ENCODE measurements around the gene COPB2. TPM values are rescaled to one million over a fixed set of nuclear protein-coding genes. Genes with fewer than 3 reads are reported as not detected.

COPB2 gene
- total RNA-seq, 1 experiment from 2014 or later: 95.8 TPM

DNA sequence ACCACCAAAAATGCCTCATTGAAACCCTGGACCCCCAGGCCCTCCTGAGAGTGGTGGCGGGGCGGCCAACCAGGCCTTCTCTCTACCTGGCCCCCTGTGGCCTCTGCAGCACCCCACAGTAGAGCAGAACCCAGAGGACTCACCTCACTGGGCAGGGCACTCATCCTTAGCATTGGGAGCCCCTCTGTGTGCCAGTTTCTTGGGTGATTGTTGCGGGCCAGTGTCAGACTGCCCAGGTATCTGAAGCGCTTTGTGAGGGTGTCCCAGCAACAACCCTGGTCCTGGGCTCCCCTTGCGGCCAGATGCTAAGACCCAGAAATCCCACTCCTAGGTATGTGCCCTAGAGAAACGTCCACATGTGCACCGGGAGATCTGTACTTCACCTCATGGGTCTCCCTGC, 66.3 kb downstream of the COPB2 start:
- no peak overlapping the region for H3K4me2 ChIP-seq (ENCODE audit: low read length)
- no peaks in the 10 kb centered on the region for H4K20me1 ChIP-seq (ENCODE audit: low read length)
- H3K27ac ChIP-seq (ENCODE audit: low read length): no peak overlapping the region
- CTCF ChIA-PET: no interaction called here
- TF ChIP-seq EZH2phosphoT487 (IDR thresholded peaks at IDR 0.05; ENCODE audit: borderline replicate concordance, low read length): no peak
- TF ChIP-seq EZH2 (IDR thresholded peaks at IDR 0.05; ENCODE audit: low read length, unreplicated experiment): no peak
- TF ChIP-seq CTCF (conservative IDR thresholded peaks at IDR 0.05; ENCODE audit: low read depth, low read length): no peak
- H3K9me3 ChIP-seq (ENCODE audit: low read length): no peaks in the 10 kb centered on the region
- ATAC-seq (no peak), DNase-seq (no peak)
- POLR2A ChIA-PET (ENCODE audit: unreplicated experiment): no interaction called here
- no peak overlapping the region for H3K4me3 ChIP-seq (ENCODE audit: low read length)
- H2AFZ ChIP-seq (ENCODE audit: low read length): no peak overlapping the region
- no peak overlapping the region for H3K9ac ChIP-seq (ENCODE audit: low read length)
- no peaks in the 10 kb centered on the region for H3F3A ChIP-seq (ENCODE audit: low read length, unreplicated experiment)
- H3K79me2 ChIP-seq (ENCODE audit: low read length): no peaks in the 10 kb centered on the region
- intact Hi-C loops (cut with micrococcal nuclease): loop anchor here (10.0 kb wide), 1 partner anchor 78 kb away; no protein-coding TSS in a partner anchor
- H3K9me2 ChIP-seq (replicated peaks; ENCODE audit: low read length): no peaks in the 10 kb centered on the region
- H3K36me3 ChIP-seq (ENCODE audit: low read depth, low read length): no peaks in the 10 kb centered on the region
- no TSS peak for BruUV-seq (replicated peaks)
- no peaks in the 10 kb centered on the region for H3K27me3 ChIP-seq (ENCODE audit: low read length)
- H3K4me1 ChIP-seq (ENCODE audit: insufficient read depth, low read length): peaks cover 7% of the 10 kb centered on the region; the same call in 1 of the 2 replicates

- CTCF ChIA-PET: no interaction called here
- no peaks in the 10 kb centered on the region for H3K36me3 ChIP-seq (ENCODE audit: low read depth, low read length)
- no peak overlapping the region for H3K4me2 ChIP-seq (ENCODE audit: low read length)
- TF ChIP-seq EZH2phosphoT487 (IDR thresholded peaks at IDR 0.05; ENCODE audit: borderline replicate concordance, low read length) (no peak), EZH2 (IDR thresholded peaks at IDR 0.05; ENCODE audit: low read length, unreplicated experiment) (no peak), CTCF (conservative IDR thresholded peaks at IDR 0.05; ENCODE audit: low read depth, low read length) (no peak)
- H3K9ac ChIP-seq (ENCODE audit: low read length): no peak overlapping the region
- no peaks in the 10 kb centered on the region for H3K9me2 ChIP-seq (replicated peaks; ENCODE audit: low read length)
- H3F3A ChIP-seq (ENCODE audit: low read length, unreplicated experiment): no peaks in the 10 kb centered on the region
- POLR2A ChIA-PET (ENCODE audit: unreplicated experiment): no interaction called here
- intact Hi-C loops (cut with micrococcal nuclease): loop anchor here (10.0 kb wide), 1 partner anchor 78 kb away; no protein-coding TSS in a partner anchor
- ATAC-seq (no peak), DNase-seq (no peak)
- H3K4me3 ChIP-seq (ENCODE audit: low read length): no peak overlapping the region
- no peak overlapping the region for H3K27ac ChIP-seq (ENCODE audit: low read length)
- no peaks in the 10 kb centered on the region for H4K20me1 ChIP-seq (ENCODE audit: low read length)
- no TSS peak for BruUV-seq (replicated peaks)
- no peaks in the 10 kb centered on the region for H3K9me3 ChIP-seq (ENCODE audit: low read length)
- H2AFZ ChIP-seq (ENCODE audit: low read length): no peak overlapping the region
- peaks cover 15% of the 10 kb centered on the region for H3K4me1 ChIP-seq (ENCODE audit: insufficient read depth, low read length)
- no peaks in the 10 kb centered on the region for H3K27me3 ChIP-seq (ENCODE audit: low read length)
- H3K79me2 ChIP-seq (ENCODE audit: low read length): no peaks in the 10 kb centered on the region
Measured at GRCh38 chr3:139322346-139322745, 67.1 kb downstream of the COPB2 start.

- no TSS peak for BruUV-seq (replicated peaks)
- H3F3A ChIP-seq (ENCODE audit: low read length, unreplicated experiment): no peaks in the 10 kb centered on the region
- H3K9me2 ChIP-seq (replicated peaks; ENCODE audit: low read length): no peaks in the 10 kb centered on the region
- no peaks in the 10 kb centered on the region for H3K9me3 ChIP-seq (ENCODE audit: low read length)
- ChIA-PET POLR2A (ENCODE audit: unreplicated experiment) (no interaction called here), CTCF (no interaction called here)
- no peak overlapping the region for H3K4me3 ChIP-seq (ENCODE audit: low read length)
- H3K27ac ChIP-seq (ENCODE audit: low read length): no peak overlapping the region
- no peak overlapping the region for H2AFZ ChIP-seq (ENCODE audit: low read length)
- H3K4me1 ChIP-seq (ENCODE audit: insufficient read depth, low read length): peaks cover 19% of the 10 kb centered on the region
- H4K20me1 ChIP-seq (ENCODE audit: low read length): no peaks in the 10 kb centered on the region
- ATAC-seq (no peak), DNase-seq (no peak)
- intact Hi-C loops (cut with micrococcal nuclease): loop anchor here (10.0 kb wide), 1 partner anchor 76 kb away; no protein-coding TSS in a partner anchor
- H3K9ac ChIP-seq (ENCODE audit: low read length): no peak overlapping the region
- no peak overlapping the region for H3K4me2 ChIP-seq (ENCODE audit: low read length)
- H3K36me3 ChIP-seq (ENCODE audit: low read depth, low read length): no peaks in the 10 kb centered on the region
- no peaks in the 10 kb centered on the region for H3K27me3 ChIP-seq (ENCODE audit: low read length)
- TF ChIP-seq EZH2 (IDR thresholded peaks at IDR 0.05; ENCODE audit: low read length, unreplicated experiment): no peak
- no peaks in the 10 kb centered on the region for H3K79me2 ChIP-seq (ENCODE audit: low read length)
Measured at GRCh38 chr3:139320551-139321309, 68.7 kb downstream of the COPB2 start.

All from PC-3 (cell line).